GM18858 (cell line): ENCODE data around the gene S1PR3.
A peak's percentile ranks its signal among the peaks of the same experiment; 100 is the strongest.

Experiments used
- ATAC-seq: cut with Tn5 transposase; IDR thresholded peaks from one replicate; pipeline ENCODE4 v1.9.1; 2021; ENCODE audit not compliant: unreplicated experiment

The S1PR3 gene

DNA sequence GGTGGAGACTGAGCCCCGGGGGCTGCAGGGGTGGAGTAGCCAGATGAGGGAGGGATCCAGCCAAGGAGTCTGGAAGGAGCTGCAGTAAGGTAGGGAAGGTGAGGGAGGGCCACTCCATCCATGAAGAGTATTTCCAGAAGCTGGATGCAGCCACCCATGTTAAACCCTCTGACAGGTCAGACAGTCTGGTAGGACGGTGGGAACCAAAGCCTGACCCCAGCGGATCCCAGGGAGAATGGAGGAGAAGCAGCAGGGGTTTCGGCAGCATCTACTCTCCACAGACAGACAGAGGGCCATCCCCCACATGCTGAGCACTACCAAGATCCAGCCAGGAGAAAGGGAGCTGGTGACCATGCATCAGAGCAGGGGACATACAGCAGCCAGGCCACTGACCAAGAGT is 22.5 kb upstream of the S1PR3 start:
- ATAC-seq, result no peak

DNA sequence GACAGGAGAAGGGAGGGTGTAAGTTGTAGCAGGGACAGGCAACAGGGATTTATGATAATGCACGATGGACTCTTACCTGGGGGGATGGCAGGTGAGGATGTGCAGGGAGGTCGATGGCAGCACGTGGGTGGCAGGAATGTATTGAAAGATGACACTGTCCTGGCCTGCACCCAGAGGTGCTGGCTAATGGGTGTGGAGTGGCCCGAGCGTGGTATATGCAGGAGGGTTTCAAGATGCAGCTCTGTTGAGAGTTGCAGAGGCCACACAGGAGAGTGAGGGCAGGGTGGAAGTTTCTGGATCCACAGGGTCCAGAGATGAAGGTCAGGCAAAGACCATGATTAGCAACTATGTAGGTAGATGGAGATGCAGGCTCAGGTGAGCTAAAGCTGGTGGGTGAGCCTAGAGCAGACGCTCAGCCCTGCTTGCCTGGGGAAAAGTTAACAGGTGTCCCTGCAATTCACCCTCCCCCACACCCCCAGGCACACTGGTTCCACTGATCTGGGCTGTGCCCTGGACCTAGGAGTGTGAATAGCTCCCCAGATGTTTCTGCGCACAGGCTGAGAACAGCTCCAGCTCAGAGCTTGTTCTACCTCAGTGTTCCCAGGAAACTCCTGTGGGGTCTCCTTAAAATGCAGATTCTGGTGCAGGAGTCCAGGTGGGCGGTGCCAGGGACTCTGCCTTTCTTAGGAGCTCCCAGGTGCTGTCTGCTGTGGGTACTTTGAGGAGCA is 21.5 kb upstream of the S1PR3 start:
- ATAC-seq, result no peak

DNA sequence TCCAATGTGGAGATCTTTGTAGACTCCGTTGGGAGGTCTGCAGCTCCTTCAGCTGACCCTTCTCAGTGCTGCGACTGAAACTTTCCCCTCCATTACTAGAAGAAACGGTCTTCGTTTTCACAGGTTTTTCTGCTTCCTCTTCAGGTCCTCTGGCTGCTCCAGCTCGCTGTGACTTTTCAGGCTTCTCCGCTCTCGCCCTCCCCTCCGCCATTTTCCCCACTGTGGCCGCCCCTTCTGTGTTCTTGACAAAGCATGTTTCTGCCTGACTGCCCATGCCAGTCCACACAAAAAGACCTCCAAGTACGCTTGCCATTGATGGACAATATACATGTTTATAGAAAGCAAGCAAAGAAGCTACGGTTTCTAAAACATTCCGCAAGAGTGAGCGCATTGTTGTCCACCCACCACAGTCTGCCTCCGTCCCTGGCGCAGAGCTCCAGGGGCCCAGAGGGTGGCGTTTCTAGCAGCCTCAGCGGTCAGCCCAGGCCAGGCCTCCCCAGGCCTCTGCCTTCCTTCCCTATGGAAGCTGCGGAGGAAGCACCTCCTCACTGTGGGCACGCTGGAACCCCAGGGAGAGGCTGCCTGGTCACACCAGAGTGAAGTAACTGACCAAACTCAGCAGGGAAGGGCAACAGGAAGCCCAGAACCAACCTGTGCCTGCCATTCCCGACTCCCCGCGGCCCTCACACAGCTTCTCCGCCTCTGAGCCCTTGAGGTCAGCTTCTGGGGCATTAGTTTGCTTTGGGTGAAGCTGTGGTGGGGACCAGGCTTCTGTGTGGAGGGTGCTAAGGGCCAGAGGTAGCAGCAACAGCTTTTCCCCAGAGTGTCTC is 19.9 kb upstream of the S1PR3 start:
- no peak for ATAC-seq

DNA sequence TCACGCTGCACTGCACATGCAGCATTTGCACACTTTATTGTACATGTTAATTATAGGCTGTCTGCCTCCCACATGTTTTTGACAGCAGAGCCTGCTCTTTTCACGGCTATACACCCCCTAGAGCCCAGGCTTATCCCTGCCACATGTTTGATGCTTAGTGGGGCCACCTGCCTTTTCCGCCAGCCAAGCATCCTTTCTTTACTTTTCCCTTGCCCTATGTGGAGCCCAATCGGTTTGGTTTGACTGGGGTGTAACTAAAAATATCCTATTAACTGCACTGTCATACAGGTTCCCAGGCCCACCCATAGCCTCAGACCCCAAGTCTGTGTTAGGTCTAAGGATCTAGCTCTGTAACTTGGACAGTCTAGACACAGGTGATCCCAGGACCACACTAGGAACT is 18.9 kb upstream of the S1PR3 start:
- ATAC-seq, result no peak

DNA sequence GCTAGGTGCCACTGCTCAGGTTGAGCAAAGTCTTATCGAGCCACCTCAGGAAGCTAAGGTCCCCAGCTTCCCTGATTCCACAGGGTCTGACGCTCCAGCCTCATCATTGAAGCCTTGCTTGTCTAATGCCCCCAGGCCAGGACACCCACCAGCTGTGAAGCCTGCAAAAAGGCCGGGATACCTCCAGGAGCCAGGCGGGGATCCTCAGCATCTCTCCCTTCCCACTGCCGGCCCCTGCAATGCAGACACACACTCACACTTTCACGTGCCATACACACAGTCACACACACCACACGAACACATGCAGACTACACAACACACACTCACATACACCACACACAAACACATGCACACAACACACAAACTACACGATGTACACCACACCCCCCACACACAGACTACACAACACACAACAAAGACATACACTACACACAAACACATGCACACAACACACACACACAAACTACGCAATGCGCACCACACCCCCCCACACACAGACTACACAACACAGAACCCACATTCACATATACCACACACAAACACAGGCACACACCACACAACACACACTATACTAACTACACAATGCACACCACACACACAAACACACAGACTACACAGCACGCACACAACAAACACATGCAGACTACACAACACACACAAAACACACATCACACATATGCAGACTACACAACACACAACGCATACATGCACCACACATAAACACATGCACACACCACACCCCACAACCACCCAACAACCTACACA is 17.8 kb upstream of the S1PR3 start:
- ATAC-seq, result no peak

DNA sequence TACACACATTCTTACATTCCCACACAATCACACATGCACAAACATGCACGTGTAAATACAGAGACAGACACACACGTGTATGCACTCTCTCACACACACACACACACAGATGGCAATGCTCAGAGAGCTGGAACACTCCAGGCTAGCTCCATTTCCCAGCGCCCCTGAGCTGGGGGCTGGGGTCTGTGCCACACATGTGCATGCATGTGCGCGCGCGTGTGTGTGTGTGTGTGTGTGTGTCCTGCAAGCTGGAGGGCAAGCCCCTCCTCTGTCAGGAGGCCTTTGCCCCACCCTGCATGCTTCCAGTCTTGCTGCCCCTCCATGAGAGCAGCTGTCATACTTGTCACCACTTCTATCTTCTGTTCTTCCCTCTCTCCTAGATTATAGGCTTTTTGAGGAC is 16.6 kb upstream of the S1PR3 start:
- no peak for ATAC-seq

DNA sequence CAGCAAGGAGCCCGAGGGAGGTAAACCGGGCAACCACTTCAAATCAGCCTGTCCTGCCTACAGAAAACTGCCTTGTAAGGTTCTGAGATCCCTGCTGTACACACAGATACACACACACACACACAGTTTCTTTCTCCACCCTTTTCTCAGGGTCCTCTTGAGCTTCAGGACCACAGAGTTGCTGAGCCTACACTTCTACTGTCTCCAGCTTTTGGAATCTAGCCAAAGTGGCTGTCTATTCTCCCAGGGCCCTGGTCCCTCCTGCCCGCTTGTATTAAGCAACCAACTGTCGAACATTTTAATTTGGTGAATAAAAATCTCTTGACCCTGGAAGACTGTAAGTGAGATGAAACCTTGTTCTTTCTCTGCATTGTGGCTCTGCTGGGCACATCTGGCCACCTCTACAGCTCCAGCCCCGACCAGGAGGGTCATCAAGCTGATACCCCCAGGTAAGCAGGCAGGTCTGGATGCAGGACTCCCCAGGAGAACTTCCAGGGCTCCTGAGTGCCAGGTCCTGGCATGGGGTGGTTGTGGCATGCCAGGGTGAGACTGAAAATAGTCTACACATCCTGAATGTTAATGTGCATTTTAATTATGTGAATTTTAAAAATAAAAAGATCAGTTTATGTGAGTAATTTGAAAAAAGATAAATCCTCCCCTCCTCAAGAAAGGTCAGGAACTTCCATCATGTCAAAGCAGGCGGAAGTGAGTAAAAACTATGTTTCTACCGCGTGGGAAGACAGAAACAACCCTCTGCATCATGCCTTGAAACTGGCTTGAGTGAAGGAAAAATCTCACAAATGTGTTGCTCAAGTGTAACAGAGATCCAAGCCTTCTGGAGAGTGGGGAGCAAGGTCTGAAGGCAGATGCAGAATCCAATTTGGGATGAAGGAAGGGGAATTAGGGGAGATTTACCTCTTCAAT is 15.0 kb upstream of the S1PR3 start:
- ATAC-seq, result no peak

DNA sequence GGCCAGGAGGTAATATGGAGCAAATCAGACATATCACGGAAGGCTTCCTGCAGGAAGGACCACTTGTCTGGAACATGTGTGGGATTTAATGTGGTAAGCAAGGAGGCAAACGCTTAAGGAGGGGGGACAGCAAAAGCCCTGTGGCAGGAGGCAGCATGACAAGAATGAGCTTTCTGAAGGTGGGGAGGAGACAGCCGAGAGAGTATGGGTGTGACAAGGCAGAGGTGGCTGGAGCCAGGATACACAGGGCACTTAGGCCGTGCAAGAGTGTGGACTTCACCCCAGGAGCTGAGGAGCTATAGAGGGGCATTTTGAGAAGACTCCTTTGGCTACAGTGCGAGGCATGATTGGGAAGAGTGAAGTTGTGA is 14.4 kb upstream of the S1PR3 start:
- no peak for ATAC-seq

DNA sequence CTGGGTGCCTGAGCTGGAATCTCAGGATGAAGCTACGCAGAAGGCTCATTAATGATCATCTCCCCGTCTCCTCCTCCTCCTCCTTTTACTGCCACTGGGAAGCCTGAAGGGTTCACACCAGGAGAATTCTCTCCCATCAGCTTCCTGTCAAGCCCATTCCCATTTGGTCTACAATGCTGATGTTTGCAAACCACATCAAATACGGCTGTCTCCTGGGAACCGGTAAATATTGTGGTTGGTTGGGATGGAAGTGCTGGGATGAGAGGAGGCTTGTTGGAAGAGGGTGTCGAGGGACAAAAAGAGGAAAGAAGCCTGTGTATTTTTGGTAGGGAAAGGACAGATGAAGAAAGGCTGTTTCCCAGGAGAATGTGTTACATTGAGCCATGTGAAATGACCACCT is 13.2 kb upstream of the S1PR3 start:
- ATAC-seq, result no peak

DNA sequence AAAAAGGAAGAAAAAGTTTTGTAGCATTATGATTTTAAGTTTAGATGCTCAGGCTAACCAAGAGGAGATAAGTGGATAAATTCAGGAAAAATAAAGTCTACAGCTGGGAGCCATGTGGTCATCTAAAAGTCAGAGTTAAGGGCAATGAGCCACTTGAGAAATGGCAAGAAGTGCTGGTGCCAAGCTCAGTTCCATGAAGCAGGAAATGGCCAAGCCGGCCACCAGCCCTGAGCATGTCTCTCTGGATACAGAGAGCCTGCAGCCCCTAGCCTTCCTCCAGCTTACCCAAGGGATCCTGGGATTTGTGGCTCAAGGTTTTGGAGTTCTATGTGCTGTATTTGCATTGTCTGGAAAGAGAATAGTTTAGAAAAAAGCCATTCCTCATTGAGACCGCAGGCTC is 12.2 kb upstream of the S1PR3 start:
- no peak for ATAC-seq

DNA sequence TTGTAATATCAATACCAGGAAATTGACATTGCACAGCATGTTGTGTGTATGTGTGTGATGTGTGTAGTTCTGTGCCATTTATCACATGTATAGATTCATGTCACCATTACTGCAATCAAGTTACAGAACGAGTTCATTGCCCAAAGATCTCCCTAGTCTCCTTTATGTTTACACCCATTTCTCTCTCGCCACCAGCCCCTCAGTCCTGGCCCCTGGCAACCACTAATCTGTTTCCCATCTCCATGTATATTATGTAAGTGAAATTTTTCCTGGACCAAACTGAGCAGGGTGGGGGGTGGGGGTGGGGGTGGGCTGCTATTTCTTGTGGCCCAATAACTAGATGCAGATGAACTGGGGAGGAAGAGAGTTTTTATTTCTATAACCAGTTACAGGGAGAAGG is 11.5 kb upstream of the S1PR3 start:
- no peak for ATAC-seq

DNA sequence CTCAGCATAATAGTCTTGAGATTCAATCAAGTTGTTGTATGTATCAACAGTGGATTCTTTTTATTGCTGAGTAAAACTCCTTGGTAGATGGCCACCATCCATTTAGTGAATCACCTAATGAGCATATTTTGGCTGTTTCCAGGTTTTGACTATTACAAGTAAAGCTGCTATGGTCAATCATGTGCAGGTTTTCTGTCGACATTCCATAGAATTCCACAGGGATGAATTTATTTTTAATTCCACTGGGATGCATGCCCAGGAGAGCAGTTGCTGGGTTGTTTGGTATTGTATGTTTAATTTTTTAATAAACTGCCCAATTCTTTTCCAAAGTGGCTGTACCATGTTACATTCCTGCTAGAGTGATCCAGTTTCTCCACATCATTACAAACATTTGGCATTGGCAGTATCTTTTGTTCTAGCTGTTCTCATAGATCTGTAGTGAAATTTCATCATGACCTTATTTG is 10.5 kb upstream of the S1PR3 start:
- no peak for ATAC-seq

DNA sequence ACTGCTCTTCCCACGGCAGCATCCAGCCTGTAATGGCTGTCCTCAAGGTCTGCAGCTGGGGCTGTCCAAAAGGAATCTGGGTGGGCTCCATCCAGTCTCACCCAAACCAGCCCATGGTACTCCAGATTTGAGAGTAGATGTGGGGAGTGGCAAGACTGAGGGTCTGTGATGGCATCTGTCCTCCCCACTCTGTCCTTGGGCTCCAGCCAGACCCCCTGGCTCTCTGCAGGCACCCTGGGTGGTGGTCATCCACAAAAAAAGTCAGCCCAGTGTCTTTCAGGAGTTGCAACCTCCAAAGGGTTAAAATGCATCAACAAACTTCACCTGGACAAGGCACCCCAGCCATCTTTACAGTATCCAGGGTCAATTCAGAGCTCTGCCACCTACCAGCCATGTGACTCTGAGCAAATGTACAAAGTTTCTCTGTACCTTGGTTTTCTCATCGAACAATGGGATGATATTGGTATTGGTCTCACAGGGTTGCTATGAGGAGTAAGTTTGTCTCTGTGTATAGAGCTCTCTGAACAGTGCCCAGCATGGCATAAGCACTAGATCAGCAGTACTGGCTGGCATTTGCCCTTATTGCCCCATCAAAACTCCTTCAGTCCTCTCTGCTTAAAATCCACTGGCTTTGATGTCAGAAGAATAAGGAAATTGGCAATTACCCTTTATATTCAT is 7.3 kb upstream of the S1PR3 start:
- ATAC-seq, result no peak

DNA sequence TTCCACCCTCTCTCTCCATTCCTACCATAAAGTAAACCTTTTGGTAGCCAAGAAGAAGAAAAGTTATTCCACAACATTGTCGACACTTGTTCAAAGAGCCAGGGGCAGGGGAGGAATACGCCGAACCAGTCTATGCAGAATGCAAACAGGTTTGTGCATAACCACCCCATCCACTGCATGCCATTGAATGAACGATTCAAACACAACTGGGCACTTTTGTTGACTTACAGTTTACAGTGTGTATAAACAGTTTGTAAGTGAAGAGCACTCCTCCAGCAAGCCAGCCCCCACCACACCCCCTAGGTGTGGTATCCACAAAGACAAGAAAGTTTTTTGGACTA is 6.8 kb upstream of the S1PR3 start:
- no peak for ATAC-seq

DNA sequence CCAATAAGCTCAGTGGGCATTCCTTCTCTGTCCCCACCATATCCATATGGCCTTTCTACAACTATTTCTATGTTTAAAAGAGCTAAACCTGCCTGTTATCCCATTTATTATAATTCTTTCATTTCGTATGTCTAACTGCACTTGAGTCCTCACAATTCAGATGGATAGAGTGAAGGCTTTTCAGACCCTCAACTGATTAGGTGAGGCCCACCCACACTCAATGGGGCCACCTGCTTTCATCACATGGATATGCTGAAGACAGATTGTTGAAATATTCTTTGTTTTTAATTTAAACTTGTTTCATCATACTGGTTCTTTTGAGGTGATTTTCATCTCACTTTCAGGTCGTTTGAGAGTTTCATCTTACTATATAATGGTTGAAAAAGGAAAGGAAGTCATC is 5.7 kb upstream of the S1PR3 start:
- ATAC-seq, result no peak

DNA sequence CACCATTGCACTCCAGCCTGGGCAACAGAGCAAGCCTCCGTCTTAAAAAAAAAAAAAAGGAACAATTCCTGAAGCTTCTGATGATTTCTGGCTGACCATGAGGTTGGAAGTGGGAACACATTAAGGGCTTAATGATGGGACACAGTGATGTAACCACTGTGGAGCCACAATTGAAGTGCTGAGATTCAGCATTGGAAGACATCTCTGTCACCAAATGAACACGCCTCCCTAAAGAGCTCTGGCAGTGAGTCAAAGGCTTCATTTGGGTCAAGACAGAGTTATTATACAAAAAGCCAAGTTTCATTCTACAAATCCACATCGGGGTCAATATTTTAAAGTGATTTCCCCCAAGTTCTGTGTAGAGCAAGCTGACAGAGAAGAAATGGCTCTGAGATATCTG is 4.5 kb upstream of the S1PR3 start:
- no peak for ATAC-seq

DNA sequence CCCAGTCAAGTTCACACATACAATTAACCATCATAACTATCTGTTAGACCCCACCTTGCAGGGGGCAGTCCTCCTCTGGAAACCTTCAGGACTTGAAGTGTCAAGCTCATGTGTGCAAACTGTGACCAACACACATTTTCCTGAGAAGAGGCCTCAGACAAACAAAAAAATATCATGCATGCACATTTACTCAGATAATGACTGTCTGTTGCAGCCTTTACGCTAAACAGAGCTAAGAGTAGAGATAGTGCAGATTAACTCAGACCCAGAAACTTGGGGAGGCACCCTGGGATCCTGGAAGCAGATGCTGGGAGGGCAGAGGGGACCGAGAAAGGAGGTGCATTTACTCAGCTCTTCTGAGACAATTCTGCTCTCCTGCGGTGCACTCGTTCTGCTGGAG is 3.6 kb upstream of the S1PR3 start:
- no peak for ATAC-seq

DNA sequence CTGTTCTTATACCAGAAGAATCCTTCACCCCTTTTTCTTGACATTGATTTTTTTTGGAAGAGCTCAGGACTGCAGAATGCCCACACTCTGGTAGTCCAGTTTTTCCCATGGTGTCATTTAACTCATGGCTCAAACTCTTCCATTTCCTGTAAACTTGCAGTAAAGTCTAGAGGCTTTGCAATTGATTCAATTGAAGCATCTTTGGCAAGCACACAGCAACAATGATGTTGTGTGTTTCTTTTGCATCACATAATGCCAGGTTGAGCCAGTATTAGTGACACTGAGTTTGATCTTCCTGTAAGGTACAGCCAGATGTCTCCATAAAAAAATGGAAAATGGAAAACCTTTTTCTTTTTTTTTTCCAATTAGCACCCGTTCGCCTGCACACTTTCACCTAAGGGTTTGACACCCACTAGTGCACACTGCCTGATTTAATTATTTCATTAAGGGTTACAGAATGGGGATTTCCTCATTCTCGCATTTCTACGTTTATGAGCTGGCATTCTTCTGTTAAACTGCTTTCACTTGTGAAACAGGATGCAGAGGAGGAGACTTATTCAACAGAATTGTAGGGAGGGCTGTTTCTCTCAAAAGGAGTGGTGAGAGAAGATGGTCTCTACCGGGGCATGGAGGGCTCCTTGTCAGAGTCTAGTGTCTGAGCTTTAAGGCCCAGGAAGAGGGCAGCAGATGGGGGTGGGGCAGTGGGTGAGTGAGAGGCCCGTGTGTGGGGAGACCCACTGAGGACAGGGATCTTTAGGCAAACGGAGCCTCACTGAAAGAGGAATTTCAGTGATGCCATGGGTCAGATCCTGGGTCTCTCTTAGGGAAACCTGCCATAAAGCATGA is 2.2 kb upstream of the S1PR3 start:
- peak; percentile 58 for ATAC-seq

DNA sequence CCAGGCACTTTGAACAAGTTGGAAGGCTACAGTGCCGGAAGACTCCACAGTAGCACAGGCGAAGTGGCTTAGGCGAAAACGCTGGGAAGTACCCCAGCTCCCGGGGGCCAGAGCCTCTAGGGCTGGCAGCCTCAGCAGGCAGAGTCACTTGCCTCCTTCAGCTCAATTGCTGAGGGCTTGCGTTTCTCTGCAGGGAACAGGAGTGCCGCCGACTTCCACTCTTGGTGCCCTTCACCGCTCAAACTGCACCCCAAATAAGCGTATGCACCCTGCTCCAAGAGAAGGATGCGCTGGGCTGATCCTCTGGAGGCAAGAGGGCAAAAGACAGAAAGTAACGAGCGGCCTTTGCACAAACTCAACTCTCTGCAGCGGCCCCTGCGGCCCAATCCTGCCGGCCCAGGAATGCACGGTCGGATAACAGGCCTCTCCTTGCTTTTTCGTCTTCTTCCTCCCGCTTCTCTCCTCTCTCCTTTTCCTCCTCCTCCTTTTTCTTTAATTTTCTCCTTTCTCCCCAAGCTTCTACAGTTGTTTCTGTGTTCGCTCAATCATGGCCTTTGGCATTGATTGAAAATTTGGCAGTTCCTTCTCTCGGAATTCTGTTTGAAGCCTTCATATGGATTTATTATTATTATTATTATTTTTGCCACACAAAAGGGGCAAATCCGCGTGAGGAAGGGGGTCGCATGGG is 1.1 kb upstream of the S1PR3 start:
- ATAC-seq, result no peak
